Stimulated activated naive CD8-positive, alpha-beta T cell treated with anti-CD3 and anti-CD28 coated beads, Interleukin-15, Interleukin-2, amounts not matched to agents 100 U/mL and 50 U/mL, for 24 hours (primary cell): ENCODE measurements around the gene RANGRF.

Source experiments
- ATAC-seq: fragments of 150-1000 bp; cut with Tn5 transposase; one replicate; pipeline ENCODE4 v1.10.0; 2021
- DNase-seq: peaks from one replicate; pipeline ENCODE4 v3.0.0; 2021

Gene RANGRF

DNA sequence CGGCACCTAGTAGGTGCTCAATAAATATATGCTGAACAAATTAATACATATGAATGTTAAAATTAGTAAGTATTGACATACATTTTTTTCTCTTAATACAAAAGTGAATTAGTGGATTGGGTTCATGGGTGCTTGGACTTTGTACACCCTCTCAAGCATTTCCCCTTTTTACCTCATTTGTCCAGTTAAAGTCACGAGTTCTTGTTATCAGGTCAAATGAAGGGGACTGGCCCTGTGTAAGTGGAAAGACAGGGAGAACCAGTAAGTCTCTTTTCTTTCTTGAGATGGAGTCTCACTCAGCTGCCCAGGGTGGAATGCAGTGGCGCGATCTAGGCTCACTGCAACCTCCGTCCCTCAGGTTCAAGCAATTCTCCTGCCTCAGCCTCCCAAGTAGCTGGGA, 13.7 kb upstream of the RANGRF start:
- no peak for ATAC-seq
- no peak for DNase-seq

DNA sequence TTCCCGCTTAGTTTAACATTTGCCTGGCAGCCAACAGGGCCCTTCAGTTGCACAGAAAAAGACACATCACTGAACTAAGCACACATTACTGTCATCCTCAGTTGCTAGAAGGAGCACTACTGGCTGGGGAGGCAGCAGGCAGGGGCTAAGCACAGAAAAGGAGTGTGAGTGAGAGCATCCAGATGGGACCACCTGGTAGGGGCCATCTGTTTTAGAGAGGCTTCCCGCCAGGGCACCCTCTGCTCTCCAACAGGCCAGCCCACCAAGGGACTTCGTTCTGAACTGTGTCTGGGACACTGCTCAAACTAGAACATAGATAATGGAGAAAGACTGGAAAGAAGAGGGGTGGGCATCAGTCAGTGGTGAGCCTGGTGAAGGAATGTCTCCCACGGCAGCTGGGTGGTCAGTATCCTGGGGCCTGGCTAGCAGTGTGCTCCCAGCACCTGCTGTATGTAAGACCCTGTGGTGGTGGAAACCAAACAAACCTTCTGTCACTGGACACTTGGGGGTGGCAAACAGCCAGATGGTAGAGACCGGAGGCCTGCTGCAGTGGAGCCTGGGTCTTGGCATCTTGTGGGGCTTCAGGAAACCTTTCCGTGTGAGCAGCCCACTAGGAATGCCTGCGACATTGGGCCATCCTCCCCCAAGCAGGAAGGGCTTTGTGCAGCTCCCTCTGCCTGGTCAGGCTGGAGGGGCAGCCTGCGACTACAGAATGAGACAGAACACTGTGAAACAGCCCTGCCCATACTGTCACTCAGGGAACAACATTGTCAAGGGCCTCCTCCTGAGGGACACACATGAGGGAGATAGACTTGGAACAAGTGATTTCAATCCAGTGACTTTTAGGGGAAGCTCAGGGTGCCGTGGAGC, 12.8 kb upstream of the RANGRF start:
- DNase-seq (no peak), ATAC-seq (no peak)

DNA sequence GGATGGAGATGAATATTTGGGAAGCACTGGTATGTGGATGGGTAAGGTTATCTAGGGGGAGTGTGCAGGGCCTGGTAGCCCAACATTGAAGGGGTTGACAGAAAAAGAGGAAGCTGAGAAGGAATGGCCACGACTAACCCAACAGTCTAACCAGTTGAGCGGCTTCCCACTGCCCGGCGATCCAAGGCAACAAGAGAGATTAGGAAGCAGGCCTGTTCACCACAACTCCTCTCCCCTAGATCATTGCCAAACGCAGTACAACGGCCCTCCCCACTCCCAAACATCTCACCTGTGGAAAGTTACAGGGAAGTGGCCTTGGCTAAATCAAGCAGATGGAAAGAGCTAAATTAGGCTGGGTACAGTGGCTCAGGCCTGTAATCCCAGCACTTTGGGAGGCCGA, 11.2 kb upstream of the RANGRF start:
- no peak for ATAC-seq
- DNase-seq, result no peak

DNA sequence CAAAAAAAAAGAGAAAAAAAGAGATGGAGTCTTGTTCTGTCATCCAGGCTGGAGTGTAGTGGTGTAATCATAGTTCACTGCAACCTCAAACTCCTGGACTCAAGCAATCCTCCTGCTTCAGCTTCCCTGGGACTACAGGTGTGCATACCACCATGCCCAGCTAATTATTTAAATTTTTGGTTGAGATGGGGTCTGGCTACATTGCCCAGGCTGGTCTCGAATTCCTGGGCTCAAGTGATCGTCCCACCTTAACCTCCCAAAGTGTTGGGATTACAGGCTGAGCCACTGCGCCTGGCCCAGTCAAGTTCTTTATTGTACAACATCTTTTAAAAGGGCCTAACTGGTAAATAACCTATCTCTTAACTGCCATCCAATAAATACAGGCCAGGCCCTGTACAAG, 6.1 kb upstream of the RANGRF start:
- DNase-seq (no peak), ATAC-seq (no peak)

DNA sequence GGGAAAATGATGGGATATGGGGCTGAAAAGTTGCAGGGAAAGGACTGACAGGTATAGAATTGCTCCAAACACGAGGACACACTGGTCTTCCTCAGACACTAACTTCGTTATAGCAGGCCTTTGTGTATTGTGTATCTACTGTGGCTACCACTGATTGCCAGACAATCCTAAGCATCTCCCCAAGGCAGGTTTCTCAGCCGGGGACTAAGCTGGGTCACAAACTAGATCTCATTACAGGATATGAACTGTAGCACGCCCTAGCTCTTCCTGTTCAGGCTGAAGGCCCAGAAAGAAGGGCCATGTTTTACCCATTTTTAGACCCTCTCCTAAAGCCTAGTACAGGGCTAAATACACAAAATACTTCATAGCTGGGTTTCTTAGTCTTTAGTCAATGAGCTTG, 5.1 kb upstream of the RANGRF start:
- DNase-seq (no peak), ATAC-seq (no peak)

DNA sequence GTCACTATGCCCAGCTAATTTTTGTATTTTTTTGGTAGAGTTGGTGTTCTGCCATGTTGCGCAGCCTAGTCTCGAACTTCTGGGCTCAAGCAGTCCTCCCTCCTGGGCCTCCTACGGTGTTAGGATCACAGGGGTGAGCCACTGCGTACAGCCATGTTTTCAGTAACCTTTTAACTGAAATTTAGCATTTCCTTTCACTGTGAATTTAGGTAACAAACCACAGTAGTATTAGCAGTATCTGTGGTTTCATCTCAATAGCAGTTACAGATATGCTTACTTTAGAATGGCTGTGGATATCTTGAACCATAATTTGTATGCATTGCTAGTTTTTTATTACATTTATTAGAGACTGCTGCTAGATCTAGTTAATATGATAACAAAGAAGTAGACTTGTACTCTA, 4.3 kb upstream of the RANGRF start:
- ATAC-seq, result no peak

DNA sequence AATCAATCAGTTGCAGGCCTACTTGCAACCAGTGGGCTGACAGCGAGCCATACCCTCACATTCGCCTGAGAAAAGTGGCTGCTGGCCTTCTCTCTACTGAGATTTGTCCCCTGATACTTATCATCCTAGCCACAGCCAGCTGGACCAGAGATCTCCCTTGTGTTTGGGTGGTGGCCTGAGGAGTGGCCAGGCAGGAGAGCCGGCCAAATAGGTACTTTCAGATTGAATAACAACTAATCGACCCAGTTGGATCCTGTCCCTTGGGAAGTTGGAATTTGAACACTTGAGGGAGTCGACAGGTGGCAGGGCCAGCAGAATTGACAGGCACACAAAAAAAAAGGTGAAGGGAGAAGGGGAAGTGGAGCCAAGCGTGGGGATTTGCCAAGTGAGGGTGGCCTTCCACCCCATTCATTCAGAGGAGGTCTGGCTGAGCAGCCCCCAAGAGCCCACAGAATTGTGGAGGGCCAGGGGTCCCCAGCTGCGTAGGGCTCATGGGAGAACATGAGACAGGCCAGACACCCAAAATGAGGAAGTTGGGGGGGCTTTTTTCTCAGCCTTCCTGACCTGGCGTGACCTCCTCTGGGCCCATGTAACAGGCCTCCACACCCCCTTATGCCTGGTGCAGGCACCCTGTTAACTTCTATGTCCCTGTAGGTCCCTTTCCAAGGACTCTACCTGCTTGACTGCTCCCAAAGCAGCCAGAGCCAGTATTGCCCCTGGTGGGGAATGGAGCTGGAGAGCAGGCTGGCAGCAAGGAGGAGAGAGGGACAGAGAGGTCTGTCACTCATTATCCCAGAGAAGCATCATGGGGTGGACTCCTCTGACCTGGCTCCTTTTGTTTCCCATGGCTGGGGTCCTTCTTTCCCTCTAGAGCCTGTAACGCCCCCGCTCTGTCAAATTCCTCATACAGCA, 2.9 kb upstream of the RANGRF start:
- ATAC-seq, result no peak
- no peak for DNase-seq

More for the DNA sequence above, 4.3 kb upstream of the RANGRF start:
- DNase-seq, result no peak

DNA sequence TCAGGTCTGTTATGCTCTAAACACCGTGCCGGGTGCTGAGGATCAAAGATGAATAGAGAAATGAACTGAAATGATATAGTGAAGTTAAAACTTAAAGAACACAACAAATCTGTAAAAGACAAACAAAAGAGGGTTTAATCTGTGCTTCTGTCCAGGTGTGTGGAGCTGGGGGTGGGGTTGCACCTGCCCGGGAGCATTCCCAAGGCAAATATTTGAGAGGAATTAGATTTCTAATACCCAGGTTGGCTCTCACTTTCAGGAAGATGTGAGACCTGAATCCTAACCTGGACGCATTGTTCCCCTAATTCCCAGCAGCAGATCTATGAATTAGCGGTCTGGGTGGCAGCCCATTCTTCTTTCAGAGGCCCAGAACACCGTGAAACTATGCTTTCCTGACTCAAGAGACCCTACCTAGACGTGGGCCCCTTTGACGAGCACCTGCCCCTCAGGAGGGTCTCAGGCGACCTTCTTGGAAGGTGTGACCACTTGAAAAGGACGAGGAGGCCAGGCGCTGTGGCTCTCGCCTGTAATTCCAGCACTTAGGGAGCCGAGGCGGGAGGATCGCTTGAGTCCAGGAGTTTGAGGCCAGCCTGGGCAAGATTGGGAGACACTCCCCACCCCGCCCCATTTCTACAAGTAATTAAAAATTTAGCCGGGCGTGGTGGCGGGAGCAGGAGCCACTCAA, 677 bp upstream of the RANGRF start:
- no peak for ATAC-seq
- no peak for DNase-seq

DNA sequence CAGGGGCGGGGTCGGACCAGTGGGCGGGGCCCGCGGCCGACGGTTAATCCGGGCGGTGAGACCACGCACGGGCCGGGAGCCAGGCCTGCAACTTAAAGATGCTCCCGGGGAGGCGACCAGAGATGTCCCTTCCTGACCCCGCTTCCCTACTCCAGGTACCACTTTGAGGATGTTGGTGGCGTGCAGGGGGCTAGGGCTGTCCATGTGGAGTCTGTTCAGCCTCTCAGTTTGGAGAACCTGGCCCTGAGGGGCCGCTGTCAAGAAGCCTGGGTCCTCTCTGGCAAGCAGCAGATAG, 580 bp downstream of the RANGRF start:
- DNase-seq (peak; percentile 89), ATAC-seq (no peak)

DNA sequence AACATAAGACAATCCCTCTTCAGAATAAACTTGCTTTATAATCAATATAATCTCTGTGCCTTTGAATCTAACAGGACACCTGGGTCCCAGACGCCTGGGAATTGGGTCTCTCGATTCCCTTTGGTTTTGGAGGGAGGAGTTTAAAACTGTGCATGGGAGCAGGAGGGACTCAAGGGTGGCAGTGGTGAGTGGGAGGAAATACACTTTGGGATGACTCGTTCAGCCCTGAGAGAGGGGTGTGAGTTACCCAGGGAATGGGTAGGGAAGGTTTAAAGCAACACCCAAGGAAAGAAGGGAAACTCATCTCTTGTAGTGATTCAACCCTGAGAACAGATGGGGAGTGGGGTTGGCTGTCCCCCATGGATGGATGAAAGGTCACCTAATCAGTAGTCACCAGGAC, 1.6 kb downstream of the RANGRF start:
- no peak for DNase-seq
- no peak for ATAC-seq

DNA sequence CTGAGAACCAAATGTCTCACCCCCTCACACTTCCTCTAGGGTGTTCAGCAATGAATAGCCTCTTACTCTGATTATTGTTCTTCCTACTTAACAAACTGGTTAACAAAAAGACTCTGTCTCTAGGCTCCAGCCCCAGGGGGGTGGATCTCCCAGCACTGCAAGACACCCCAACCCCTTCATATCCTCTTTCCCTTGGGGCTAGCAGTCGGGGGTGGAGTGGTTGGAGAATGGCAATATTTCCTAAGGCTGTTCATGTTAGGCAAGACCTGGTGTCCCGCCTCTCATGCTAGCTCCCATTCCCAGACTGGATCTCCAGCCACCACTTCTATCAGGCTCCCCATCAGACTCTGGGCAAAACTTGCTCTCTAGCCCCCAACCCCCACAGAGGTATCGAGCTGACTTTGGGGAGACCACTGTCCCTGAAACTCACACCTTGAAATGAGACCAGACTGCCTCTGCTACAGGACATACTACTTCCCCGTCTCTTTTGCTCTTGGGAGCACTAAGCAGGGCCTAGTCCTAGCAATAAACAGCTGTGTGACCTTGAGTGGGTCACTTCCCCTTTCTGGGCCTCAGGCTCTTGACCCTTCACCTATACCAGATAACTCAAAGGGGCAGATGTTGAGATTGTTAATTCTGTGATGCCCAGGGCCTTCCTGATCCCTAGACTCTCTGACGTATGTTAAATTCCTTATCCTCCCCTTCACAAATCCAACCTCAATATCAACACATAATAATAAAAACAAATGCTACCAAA, 4.3 kb downstream of the RANGRF start:
- no peak for ATAC-seq

DNA sequence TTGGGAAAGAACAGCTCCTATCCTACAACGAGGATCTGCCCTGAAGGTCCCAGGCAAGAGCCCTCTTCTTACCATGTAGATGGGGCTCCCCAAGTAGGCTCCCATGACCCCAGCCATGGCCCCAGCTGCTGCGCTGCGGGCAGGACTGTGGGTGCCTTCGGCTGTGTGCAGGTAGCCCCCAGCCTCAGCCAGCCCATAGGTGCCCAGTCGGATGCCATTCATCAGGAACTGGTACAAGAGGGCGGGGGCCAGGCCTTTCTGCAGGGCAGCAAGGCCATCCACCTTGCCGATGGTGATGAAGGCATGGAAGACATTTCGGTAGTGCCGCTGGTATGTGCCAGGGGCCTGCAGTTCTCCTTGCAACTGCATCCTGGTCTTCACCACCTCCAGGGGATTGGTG, 5.9 kb downstream of the RANGRF start:
- ATAC-seq, result no peak
- DNase-seq, result no peak

More for the DNA sequence above, 4.3 kb downstream of the RANGRF start:
- DNase-seq, result no peak

DNA sequence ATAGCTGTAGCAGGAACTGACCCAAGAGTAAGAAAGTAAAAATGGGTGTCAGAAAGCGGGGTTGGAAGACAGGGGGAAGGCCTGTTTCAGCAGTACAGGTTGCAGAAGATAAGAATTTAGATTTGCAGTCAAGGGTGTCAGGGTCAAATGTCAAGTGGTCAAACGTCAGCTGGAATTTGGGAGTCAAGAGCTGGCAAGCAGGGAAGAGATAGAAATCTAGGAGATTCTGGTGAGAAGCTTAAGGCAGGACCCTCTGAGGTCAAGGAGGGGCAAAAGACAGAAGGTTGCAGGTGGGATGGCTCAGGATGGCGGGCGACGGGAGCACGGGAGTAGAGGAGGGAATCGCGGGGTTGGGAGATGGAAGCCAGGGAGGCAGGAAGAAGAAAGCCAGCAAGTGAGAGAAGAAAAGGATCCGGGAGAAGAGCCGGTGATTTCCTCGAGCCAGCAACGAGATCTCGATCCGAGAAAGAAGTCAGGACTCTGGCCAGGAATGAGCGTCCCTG, 6.4 kb downstream of the RANGRF start:
- ATAC-seq, result no peak
- DNase-seq, result no peak

DNA sequence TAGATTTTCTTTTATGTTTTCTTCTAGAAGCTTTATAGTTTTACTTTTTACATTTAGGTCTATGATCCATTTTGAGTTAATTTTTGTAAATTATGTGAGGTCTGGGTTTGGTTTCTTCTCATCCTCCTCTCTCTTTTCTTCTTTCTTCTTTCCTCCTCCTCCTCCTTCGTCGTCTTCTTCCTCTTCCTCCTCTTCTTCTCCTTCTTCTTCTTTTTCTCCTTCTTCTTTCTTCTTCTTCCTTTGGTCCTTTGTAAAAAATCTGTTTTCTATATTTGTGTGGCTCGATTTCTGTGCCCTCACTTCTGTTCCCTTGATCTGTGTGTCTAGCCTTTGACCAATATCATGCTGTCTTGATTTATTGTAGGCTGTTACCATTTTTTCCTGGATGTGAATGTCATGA, 11.8 kb downstream of the RANGRF start:
- no peak for ATAC-seq
- DNase-seq, result no peak

DNA sequence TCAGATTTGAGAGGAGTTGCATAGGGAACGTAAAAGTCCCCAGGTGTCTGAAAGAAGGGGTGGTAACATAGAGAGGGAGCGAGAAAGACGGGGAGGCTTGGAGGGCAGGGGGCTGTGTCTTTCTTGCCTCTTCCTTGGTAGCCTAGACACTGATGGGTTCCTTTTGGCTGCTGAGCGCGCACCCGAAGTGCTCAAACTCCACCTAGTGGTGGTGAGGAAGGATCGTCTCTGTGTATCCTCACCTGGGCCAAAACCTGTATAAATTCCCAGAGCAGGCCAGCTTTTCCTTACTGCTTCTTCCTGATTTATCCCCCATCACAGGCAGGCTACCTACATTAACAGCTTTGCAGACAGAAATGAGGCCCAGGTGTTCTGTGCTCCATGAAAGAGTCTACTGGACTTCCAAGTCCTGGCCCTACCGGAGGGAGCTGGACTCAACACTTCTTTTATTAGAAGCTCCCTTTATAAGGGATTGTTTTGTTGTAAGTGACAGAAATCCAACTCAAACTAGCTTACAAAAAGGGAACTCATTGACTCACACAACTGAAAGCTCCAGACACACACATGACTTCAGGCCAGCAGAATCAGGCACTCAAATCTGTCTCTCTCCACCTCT, 12.3 kb downstream of the RANGRF start:
- ATAC-seq (peak; percentile 93), DNase-seq (peak; percentile 49)

DNA sequence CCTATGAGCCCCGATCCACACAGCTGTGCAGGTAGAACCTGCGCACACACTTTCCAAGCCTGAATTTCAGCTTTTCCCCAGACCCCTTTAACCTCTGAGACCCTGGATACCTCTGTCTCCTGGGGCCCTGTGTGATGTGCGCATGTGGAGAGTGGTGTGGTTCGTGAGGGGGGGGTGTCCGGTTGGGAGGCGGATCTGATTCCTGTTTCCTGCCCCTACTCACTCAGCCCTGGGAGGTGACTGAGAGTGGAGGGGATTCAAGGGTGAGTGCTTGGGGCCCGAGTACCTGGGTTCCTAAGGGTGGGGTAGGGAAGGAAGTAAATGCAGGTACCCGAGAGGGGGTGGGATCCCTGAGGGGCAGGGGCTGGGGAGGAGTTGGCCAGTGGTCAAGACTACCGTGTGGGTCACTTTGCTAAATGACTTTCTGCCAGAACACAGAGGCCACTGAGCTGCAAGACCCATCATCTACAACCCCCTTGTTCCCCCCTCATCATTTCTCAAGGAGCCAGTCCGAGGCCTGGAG, 22.2 kb downstream of the RANGRF start:
- no peak for ATAC-seq

DNA sequence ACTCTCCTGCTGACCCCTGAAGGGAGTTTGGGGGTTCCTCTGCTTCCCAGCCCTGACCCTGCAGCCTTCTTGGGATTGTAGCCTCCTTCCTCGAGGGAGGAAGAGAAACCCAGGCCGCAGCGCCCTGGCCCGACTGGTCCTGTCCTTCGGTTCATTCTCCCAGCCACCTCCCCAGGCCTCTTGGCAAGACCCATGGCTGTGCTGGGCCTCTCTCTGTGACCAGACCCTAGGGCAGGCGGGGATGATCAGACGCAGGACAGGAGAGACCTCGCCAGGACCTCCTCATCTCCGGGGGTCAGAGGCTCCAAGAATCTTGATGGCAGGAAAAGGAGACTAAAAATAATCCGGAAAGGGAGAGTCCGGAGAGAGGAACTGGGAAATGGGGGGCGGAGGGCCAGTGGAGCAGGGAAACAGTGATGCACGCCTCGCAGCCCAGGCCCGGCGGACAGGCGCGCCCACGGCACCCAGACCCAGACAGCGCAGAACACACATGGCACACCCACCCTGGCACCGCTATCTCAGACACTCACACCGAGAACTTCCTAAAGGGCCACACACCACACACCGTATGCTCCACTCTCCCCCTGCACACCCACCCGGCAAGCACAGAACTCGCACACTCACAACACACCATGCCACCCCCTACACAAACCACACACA, 22.8 kb downstream of the RANGRF start:
- DNase-seq (no peak), ATAC-seq (no peak)

More for the DNA sequence above, 22.2 kb downstream of the RANGRF start:
- DNase-seq, result no peak

DNA sequence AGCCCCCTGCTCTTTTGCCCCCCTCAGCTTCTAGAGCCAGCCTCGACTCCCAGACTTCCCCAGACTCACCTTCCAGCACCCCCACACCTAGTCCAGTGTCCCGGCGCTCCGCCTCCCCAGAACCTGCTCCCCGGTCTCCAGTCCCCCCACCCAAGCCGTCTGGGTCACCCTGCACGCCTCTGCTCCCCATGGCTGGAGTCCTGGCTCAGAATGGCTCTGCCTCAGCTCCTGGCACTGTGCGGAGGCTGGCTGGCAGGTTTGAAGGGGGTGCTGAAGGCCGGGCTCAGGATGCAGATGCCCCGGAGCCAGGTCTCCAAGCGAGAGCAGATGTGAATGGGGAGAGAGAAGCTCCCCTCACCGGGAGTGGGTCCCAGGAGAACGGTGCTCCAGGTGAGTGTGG, 23.8 kb downstream of the RANGRF start:
- ATAC-seq (no peak), DNase-seq (no peak)

DNA sequence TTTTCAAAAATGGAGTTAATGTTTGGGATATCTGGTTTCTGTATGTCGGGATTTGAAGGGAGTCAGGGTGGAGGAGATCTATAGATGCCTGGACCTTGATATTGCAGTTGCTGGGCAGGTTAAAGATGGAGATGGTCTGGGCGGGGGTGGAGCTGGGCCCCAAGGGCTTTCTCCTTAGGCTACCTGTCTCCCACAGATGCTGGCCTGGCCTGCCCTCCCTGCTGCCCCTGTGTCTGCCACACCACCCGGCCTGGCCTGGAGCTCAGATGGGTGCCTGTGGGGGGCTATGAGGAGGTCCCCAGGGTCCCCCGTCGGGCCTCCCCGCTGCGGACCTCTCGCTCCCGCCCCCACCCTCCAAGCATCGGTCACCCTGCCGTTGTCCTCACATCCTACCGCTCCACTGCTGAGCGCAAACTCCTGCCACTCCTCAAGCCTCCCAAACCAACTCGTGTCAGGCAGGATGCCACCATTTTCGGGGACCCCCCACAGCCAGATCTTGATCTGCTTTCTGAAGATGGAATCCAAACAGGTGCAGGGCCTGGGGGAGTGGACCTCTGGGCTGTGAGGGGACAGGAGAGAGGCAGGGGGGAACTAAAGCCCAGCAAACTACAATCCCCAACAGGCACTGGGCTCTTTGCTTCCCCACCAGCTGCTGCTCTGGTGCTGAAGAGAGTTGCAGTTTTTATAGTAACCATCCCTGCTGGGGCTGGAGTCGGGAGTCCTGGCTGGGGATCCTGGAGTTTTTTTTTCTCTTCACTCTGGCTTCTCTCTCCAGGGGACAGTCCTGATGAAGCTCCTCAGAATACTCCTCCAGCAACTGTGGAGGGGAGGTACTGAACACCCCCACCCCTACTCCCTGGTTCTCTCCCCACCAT, 24.5 kb downstream of the RANGRF start:
- DNase-seq, result no peak

More for the DNA sequence above, 24.5 kb downstream of the RANGRF start:
- no peak for ATAC-seq
